Activated T-cell treated with anti-CD3 and anti-CD28 coated beads, Interleukin-2, amount 50 U/mL, for 72 hours (primary cell): ENCODE results near the gene KRTAP5-5. TPM values are rescaled to one million over a fixed set of nuclear protein-coding genes. Genes with fewer than 3 reads are reported as not detected.

Source experiments
- ATAC-seq, 2 donors: fragments of 150-1000 bp; cut with Tn5 transposase; replicated peaks in 1 of 2; 2 replicates each; pipeline ENCODE4 v1.10.0; 2021; ENCODE audit warnings: moderate library complexity in 2 of 2, mild to moderate bottlenecking in 1 of 2
- DNase-seq, 2 donors: peaks; one replicate each; pipeline ENCODE4 v3.0.0; 2021 to 2022; ENCODE audit warnings: mixed read lengths in 1 of 2
- H3K27ac Mint-ChIP-seq: one replicate; pipeline ENCODE4 v1.8.0; 2022; ENCODE audit warnings: mild to moderate bottlenecking, moderate library complexity, mixed read lengths
- H3K27me3 Mint-ChIP-seq: one replicate; pipeline ENCODE4 v1.8.0; 2022; ENCODE audit warnings: low read depth, mixed read lengths
- H3K36me3 Mint-ChIP-seq, 2 donors: one replicate each; pipeline ENCODE4 v1.8.0; 2022; ENCODE audit warnings: mixed read lengths in 2 of 2, mild to moderate bottlenecking in 1 of 2; ENCODE audit not compliant: insufficient read depth in 2 of 2
- H3K4me1 Mint-ChIP-seq: one replicate; pipeline ENCODE4 v1.8.0; 2022; ENCODE audit warnings: low read depth, mixed read lengths
- H3K4me3 Mint-ChIP-seq, 2 donors: one replicate each; pipeline ENCODE4 v1.8.0; 2022; ENCODE audit warnings: mild to moderate bottlenecking in 2 of 2, mixed read lengths in 2 of 2, moderate library complexity in 2 of 2
- H3K9me3 Mint-ChIP-seq, 2 donors: one replicate each; pipeline ENCODE4 v1.8.0; 2022; ENCODE audit warnings: mixed read lengths in 2 of 2
- total RNA-seq, 2 donors: library from RNA; stranded (reverse); gene quantifications; one replicate each; pipeline ENCODE4 v1.2.3, GENCODE V29; 2022

The KRTAP5-5 gene
- total RNA-seq, 2 donors from 2014 or later = not detected

DNA sequence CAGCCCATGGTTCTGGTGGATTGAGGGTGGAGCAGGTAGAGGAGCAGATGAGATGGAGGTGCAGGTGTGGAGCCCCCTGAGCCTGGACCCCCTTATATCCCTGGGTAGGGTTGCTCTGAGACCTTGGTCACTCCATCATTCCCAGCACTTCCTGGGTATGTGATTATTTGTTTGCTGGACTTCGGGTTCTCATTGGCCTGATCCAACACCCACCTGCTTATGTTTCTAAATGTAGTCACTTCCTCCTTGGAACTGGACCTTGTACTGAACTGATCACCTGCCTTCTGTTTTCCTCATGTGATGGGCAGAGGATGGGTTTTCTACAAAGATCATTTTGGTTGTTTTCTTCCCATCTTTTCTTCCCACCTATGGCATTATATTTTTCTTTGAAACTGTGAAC is 7.5 kb upstream of the KRTAP5-5 start, which contains the start of gene KRTAP5-4:
KRTAP5-4 (minus strand) TSS at position 53 of the 400 bp plus-strand sequence; CDS start at position 8, 45 bp downstream.
- ATAC-seq (no peak), DNase-seq (no peak)
- H3K4me1 Mint-ChIP-seq = peaks cover 7% of the 10 kb centered on the region
- no peaks in the 10 kb centered on the region for H3K36me3 Mint-ChIP-seq
- H3K9me3 Mint-ChIP-seq = no peaks in the 10 kb centered on the region
- H3K27ac Mint-ChIP-seq = no peak within 1 kb of the TSS
- H3K4me3 Mint-ChIP-seq = no peak within 1 kb of the TSS
- H3K27me3 Mint-ChIP-seq = no peaks in the 10 kb centered on the region

DNA sequence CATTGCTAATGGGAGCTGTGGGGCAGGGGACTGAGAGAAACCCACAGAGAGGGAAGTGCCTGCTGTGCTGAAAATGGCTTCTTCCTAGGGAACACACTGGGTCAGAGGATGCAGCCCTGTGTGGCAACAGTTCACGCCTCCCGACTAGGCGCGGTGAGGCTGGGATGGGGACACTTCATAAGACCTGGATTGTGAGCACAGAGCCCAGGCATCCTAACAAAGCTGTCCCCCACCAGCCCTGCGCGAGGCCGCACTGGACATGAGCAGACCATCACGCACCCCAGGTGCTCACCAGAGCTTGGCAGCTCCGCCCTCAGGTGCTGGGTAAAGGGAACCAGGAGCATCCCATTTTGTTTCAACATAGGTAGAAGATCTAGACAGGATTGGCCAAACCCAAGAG is 5.9 kb upstream of the KRTAP5-5 start:
- no peak for ATAC-seq
- Mint-ChIP-seq H3K27me3 (no peaks in the 10 kb centered on the region), H3K36me3 (no peaks in the 10 kb centered on the region), H3K4me1 (peaks cover 7% of the 10 kb centered on the region), H3K4me3 (no peak overlapping the region), H3K27ac (no peak overlapping the region), H3K9me3 (no peaks in the 10 kb centered on the region)
- no peak for DNase-seq

DNA sequence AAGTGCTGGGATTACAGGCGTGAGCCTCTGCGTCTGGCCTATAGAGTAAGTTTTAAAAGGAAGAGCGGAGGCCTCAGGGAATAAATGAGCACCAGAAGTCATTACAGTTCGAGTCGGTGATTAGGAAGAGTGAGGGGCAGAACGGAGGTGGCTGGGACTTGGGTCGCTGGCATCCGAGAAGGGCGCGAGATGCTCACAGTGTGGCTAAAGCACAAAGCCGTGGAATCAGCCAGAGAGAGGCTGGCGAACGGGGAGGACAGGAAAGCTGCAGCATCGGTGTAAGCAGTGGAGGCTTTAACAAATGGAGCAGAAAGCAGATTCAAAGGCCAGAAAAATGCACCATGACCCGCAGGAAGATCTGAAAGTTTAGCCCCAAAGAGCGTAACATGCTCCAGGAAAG is 5.0 kb upstream of the KRTAP5-5 start:
- no peak overlapping the region for H3K4me3 Mint-ChIP-seq
- H3K36me3 Mint-ChIP-seq = no peaks in the 10 kb centered on the region
- H3K27me3 Mint-ChIP-seq = no peaks in the 10 kb centered on the region
- ATAC-seq (no peak), DNase-seq (no peak)
- no peaks in the 10 kb centered on the region for H3K9me3 Mint-ChIP-seq
- H3K4me1 Mint-ChIP-seq = peaks cover 2% of the 10 kb centered on the region
- no peak overlapping the region for H3K27ac Mint-ChIP-seq

DNA sequence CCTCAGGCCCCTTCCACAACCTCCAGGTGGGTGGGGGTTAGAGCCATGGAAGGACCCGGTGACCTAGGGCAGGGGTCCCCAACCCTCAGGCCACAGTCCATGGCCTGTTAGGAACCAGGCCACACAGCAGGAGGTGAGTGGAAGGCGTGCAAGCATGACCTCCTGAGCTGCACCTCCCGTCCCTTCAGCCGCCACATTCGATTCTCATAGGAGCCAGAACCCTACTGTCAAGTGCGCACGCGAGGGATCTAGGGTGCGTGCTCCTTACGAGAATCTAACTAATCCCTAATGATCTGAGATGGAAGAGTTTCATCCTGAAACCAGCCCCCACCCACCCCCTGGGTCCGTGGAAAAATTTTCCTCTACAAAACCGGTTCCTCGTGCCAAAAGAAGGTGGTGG is 4.0 kb upstream of the KRTAP5-5 start:
- no peak for ATAC-seq
- DNase-seq = no peak
- Mint-ChIP-seq H3K4me1 (no peaks in the 10 kb centered on the region), H3K4me3 (no peak overlapping the region), H3K9me3 (no peaks in the 10 kb centered on the region), H3K27me3 (peaks cover 2% of the 10 kb centered on the region), H3K27ac (no peak overlapping the region), H3K36me3 (no peaks in the 10 kb centered on the region)

DNA sequence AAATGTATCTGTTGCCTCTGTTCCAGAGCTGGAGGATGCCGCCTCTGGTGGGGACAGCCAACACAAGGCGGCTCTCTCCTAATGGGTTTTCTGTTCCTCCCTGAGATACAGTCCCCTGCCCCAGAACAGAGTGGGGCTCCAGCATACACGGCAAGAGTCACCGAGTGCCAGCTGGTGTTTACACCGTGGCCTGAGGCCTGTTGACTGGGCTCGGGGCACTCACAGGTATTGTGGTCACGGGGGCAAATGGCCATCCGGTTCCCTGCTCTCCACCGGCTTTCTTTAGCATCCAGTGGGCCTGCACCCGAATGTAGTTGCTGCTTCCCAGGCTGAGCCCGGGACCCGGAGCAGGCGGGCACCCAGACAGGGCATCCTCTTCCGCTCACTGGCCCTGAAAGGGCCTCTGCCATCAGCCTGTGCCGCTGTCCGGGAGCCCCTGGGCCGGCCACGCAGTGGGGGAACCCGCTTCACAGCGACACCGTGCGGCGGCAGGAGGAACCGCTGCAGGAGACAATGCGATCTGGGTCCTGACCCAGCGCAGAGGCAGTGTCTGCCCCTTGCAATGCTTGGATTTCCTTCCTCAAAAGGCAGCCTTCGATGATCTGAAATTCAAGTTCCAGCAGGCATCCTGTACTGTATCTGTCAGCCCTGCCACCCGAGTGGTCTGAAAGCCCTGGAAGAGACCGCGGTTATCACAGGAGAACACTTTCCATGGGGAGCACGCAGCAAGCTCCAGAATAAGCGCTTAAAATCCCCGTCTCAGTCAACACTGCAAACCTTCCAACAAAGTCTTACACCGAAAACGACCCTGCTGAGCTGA is 859 bp upstream of the KRTAP5-5 start:
- Mint-ChIP-seq H3K4me1 (peaks cover 5% of the 10 kb centered on the region), H3K36me3 (no peaks in the 10 kb centered on the region), H3K9me3 (no peaks in the 10 kb centered on the region), H3K27ac (no peak overlapping the region), H3K4me3 (no peak overlapping the region), H3K27me3 (peaks cover 8% of the 10 kb centered on the region)
- DNase-seq (peak; percentile 69 to 71), ATAC-seq (peak; percentile 84 to 89)

DNA sequence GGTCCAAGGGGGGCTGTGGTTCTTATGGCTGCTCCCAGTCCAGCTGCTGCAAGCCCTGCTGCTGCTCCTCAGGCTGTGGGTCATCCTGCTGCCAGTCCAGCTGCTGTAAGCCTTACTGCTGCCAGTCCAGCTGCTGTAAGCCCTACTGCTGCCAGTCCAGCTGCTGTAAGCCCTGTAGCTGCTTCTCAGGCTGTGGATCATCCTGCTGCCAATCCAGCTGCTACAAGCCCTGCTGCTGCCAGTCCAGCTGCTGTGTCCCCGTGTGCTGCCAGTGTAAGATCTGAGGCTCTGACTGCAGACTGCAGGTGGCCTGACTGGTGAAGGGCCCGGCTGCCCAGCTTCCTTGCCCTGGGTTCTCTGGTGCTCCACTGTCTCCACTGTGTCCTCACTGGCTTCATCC is 696 bp downstream of the KRTAP5-5 start:
- H3K4me1 Mint-ChIP-seq = peaks cover 5% of the 10 kb centered on the region
- H3K4me3 Mint-ChIP-seq = no peak overlapping the region
- peaks cover 8% of the 10 kb centered on the region for H3K27me3 Mint-ChIP-seq
- no peaks in the 10 kb centered on the region for H3K36me3 Mint-ChIP-seq
- no peaks in the 10 kb centered on the region for H3K9me3 Mint-ChIP-seq
- ATAC-seq = no peak
- no peak overlapping the region for H3K27ac Mint-ChIP-seq
- no peak for DNase-seq

DNA sequence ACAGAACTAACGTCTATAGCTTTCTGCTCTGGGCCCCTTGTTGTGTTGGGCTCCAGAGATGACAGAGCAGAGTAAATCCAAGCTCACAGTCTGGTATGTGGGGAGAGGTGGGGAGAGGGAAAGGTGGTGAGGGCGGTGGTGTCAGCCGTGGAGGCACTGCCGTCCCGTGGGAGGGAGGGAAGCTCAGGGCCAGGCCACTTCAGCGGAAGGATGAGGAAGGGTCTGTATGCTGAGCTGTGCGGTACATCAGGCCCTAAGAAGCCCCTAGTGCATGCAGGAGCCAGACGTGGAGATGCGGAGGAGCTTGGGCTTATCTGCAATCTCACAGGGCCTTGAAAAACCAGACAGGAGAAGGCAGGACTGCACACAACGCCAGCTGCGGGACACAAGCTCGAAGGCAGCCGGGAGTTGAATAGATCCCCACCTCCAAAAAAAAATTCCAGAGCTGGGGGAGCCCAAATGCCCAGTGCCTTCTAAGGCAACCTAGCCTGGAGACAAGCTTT is 1.5 kb downstream of the KRTAP5-5 start:
- Mint-ChIP-seq H3K27ac (no peak overlapping the region), H3K36me3 (no peaks in the 10 kb centered on the region), H3K27me3 (peaks cover 8% of the 10 kb centered on the region), H3K9me3 (no peaks in the 10 kb centered on the region), H3K4me1 (peaks cover 5% of the 10 kb centered on the region), H3K4me3 (no peak overlapping the region)
- ATAC-seq (no peak), DNase-seq (no peak)

DNA sequence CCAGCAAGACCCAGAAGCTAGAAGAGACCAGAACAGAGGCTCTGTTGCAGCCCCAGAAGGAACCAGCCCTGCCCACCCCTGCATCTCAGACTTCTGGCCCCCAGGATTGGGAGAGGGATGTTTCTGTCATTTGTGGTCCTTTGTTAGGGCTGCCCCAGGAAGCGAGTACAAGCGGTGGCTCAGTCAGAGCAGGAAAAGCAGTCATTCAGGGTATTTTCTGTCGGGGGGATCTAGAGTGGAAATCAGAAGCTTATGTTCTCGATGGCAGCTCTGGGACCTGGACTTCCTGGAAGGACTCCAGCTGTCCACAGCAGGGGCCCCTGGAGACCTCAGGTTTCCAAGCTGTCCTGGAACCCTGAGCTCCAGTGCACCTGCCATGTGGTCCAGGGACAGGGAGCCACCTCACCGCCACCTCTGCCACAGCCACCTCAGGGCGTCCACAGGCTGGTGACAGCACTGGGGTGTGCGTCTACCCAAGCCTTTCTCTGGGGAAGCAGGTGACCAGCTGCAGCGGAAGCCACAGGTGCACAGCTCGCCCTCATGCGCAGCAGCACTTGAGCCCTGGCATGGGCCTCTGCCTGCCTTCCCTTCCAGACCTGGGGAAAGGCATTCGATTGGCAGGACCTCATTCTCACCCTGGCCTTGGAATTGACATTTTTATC is 2.6 kb downstream of the KRTAP5-5 start:
- Mint-ChIP-seq H3K27ac (no peak overlapping the region), H3K4me3 (no peak overlapping the region), H3K27me3 (peaks cover 8% of the 10 kb centered on the region), H3K9me3 (no peaks in the 10 kb centered on the region), H3K4me1 (peaks cover 5% of the 10 kb centered on the region), H3K36me3 (no peaks in the 10 kb centered on the region)
- DNase-seq = no peak
- ATAC-seq = peak in 1 of 2 donors; percentile 53

DNA sequence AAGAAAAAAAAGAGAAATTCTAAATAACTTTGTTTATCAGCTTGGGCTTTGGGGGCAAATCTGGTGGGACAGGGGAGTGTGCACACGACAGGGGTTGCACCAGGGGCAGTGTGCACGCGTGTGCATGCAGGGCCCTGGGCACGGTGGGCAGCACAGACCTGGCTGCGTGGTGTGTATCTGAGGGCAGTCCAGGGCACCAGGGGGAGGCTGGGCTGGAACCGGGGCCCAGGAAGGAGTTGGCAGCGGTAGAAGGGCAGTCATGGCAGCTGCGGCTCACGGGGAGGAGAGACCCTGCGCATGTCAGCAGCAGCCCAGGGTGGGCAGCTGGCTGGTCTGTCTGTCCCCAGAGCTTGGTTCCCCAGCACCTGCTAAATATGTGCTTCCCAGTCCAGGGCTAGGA is 4.3 kb downstream of the KRTAP5-5 start:
- no peak for DNase-seq
- no peak for ATAC-seq
- H3K9me3 Mint-ChIP-seq = no peaks in the 10 kb centered on the region
- H3K27me3 Mint-ChIP-seq = peaks cover 8% of the 10 kb centered on the region
- H3K4me3 Mint-ChIP-seq = no peak overlapping the region
- peaks cover 5% of the 10 kb centered on the region for H3K4me1 Mint-ChIP-seq
- H3K36me3 Mint-ChIP-seq = no peaks in the 10 kb centered on the region
- H3K27ac Mint-ChIP-seq = no peak overlapping the region

DNA sequence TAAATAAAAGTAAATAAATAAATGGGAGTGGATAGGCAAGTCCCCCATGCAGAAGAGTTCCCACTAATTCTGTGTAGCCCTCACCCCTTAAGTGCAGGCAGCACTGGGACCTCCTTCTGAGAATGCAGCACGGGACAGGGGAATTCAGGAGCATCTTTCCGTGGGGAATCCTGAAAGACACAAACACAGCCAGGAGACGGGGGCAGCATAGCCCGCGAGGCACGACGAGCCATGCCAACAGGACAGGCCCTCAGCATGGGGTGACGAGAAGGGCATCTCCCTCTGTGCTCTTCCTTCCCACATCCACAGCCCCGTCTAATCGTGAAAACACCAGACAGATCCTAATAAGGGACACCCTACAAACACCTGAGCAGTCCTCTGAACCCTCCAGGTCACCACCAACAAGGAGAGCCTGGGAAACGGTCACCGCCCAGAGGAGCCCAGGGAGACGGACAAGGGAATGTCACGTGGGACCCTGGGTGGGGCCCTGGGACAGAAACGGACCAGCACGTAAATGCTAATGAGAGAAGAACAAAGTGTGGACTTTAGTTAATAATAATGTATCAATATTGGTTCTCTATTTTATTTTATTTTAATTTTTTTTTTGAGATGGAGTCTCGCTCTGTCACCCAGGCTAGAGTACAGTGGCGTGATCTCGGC is 6.8 kb downstream of the KRTAP5-5 start:
- Mint-ChIP-seq H3K4me1 (peaks cover 5% of the 10 kb centered on the region), H3K27ac (no peak overlapping the region), H3K36me3 (no peaks in the 10 kb centered on the region), H3K9me3 (no peaks in the 10 kb centered on the region), H3K4me3 (no peak overlapping the region), H3K27me3 (no peaks in the 10 kb centered on the region)
- no peak for ATAC-seq
- DNase-seq = no peak

DNA sequence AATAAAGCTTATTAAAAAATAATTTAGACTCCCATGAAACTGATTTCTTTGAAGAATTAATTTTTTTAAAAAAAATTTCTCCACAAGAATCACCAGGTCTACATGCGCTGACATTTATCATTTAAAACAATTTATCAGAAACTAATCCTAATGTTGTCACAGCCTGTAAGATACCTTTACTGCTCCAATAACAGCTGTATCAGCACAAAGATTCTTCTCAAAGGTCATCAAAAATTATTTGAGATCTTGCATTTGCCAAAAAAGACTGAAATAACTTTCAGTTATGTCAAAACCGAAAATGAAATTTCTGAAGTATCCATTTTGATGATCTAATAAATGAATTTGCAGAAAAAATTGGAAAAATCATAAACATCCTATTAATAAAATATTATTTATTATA is 8.1 kb downstream of the KRTAP5-5 start:
- Mint-ChIP-seq H3K4me1 (peaks cover 3% of the 10 kb centered on the region), H3K27ac (no peak overlapping the region), H3K27me3 (no peaks in the 10 kb centered on the region), H3K36me3 (no peaks in the 10 kb centered on the region), H3K4me3 (no peak overlapping the region), H3K9me3 (no peaks in the 10 kb centered on the region)
- ATAC-seq (no peak), DNase-seq (no peak)

DNA sequence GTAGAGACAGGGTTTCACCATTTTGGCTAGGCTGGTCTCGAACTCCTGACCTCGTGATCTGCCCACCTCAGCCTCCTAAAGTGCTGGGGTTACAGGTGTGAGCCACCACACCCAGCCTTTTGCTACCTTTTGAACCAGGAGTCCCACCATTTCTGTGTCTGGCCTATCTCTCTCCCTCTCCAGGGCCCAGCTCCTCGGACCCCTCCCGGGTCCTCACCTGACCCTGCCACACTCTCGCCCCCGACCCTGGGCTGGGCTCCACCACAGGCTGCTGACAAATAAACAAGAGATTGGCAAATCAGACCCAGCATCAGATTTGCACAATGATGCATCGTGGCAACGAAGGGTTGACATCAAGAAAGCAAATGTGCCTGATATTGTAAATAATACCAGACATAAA is 8.8 kb downstream of the KRTAP5-5 start:
- Mint-ChIP-seq H3K36me3 (no peaks in the 10 kb centered on the region), H3K4me3 (no peak overlapping the region), H3K9me3 (no peaks in the 10 kb centered on the region), H3K27ac (no peak overlapping the region), H3K4me1 (no peaks in the 10 kb centered on the region), H3K27me3 (no peaks in the 10 kb centered on the region)
- ATAC-seq = no peak
- no peak for DNase-seq

DNA sequence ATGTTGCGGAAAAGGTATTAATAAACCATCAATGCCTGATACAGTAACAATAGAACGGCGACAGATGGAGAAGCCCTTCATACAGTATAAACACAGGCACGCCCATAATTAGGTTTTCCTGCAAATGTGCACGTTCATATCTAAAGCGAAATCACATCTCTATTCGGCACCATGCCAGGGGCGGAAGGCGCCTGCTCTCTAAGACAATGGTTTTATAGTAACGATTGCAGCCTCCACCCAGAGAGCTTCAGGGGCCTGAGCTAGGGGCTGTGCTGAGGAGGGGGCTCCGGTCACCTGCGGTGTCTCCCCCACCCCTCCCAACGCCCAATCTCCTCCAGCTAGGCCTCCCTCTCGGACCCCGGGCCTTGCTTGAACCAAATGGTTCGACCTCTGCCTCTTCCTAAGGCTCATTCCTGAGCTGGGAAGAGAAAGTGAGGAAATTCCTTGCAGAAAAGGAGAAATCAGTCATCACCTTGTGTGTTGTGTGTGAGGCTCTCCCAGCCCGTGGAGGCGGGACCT is 9.6 kb downstream of the KRTAP5-5 start:
- peaks cover 2% of the 10 kb centered on the region for H3K27me3 Mint-ChIP-seq
- ATAC-seq (no peak), DNase-seq (no peak)
- no peak overlapping the region for H3K27ac Mint-ChIP-seq
- no peaks in the 10 kb centered on the region for H3K36me3 Mint-ChIP-seq
- H3K9me3 Mint-ChIP-seq = no peaks in the 10 kb centered on the region
- no peak overlapping the region for H3K4me3 Mint-ChIP-seq
- no peaks in the 10 kb centered on the region for H3K4me1 Mint-ChIP-seq
